HG02588 (cell line): ENCODE results near the gene PDE9A.

Source experiments
- ATAC-seq: cut with Tn5 transposase; IDR thresholded peaks from one replicate; pipeline ENCODE4 v1.9.1; 2021; ENCODE audit warnings: mild to moderate bottlenecking, moderate library complexity; ENCODE audit not compliant: unreplicated experiment

Gene PDE9A

DNA sequence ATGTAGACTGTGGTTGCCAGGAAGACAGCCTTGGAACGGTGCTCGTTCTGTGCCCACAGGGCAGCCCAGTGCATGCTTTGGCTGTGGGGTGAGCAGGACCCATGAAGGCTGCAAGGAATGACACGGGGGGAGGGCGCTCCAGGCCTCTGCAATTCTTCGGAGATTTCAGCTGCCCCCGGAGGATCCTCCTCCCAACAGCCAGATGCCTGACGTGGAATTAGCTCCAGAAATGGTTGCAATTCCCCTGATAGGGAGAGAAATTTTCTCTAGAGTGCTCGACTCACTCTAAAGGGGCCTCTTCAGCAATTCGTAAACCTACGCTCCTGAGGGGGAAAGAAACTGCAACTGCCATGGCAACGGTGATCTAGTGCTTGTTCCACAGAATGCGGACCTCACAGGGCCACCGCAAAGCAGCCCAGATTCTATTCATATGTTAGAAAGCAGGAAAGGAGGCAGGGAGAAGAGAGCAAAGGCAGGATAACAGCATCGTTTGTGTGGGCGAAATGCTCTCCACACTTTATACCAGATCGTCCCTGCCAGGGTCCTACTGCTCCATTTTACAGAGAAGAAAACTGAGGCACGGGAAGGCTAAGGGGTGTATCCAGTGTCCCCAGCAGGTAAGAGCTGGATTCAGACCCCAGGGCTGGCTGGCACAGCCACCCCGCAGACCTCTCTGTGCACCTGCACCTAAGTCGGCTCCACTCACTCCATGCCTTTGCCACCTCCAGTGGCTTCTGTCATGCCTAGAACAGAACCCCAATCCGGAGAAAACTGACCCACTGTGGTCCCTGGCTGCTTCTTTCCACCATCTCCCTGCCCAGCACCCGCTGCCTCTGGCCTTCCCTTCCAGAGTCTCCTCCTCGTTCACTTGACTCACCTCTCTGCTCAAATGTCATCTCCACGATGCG, 11.9 kb upstream of the PDE9A start:
- no peak for ATAC-seq

DNA sequence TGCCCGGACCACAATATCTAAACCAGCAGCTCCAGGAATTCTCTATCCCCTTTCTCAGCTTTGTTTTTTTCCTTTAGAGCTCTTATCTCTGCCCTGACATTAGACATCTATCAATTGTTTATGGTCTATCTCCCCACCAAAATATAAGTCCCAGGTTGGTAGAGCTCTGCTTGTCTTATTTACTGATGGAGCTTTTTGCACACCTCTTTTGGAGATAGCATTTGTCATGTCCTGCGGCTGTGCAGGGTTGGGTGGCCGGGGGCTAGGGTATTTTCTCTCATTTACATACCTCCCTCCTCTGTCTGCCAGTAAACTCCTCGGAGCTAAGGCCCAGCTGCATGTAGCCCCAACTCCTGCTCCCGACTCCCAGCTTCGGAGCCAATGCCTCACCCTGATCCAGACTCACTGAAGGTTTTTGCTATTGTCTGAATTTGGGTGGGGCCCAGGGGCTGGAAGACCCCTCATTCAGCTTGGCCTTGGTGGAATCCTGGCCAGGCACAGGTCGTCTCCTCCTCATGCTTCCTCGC, 11.1 kb upstream of the PDE9A start:
- no peak for ATAC-seq

- no peak for ATAC-seq
These were observed 8.9 kb upstream of the PDE9A start for GRCh38 chr21:42644223-42645208.

- no peak for ATAC-seq
These were observed 8.0 kb upstream of the PDE9A start for GRCh38 chr21:42645211-42646075.

GRCh38 chr21:42646076-42646825, 7.2 kb upstream of the PDE9A start:
- ATAC-seq = no peak

- no peak for ATAC-seq
These were observed 6.6 kb upstream of the PDE9A start for GRCh38 chr21:42646836-42647235.

- no peak for ATAC-seq
These were observed 4.8 kb upstream of the PDE9A start for GRCh38 chr21:42648606-42649005.

DNA sequence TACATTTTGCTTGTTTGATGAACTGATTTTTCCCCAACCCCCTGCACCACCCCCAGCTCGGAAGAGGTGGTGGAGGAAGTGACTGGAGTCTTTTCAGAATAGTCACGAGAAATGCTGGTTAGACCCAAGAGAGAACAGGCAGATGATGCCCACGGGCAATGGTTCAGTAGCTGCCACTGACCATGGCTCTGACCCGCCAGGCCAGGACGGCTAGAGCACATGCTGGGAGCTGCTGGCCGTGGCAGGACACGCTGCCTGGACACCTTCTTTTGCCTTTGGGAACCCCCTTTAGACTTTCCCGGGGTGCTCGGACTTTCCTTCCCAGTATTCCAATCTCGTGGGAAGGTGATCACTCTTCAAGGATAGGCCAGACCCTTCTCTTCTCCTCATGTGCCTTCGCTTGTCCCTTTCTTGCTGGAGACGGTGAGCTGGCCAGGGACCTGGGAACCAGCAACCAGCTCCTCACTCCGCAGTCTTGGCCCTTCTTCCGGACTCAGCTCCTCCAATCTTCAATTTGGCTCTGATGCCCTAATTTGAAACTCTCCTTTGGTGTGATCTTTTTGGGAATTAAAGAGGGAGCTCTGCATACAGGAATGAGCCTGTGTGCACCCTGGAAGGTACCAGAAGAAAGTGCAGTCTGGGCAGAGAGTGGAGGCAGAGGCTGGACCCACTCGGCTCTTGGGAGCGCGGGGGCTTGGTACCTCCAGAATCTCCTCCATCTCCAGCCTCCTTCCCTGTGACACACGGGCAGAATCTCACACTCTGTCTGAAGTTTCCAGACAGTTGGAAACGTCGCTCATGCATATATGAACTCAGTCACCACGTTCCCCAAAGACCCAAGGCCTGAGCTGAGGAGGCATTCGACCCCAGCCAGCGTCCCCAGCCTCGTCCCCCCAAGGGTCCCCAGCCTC, 4.0 kb upstream of the PDE9A start:
- no peak for ATAC-seq

DNA sequence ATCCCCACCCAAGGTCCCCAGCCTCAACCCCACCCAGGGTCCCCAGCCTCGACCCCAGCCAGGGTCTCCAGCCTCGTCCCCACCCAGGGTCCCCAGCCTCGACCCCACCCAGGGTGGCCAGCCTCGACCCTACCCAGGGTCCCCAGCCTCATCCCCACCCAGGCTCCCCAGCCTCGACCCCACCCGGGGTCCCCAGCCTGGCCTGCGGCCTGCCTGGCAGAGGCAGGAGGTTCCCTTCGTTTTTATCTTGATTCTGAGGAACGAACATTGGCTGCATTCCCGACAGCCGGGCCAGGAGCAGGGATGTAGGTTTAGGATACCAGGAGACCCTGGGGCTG, 3.4 kb upstream of the PDE9A start:
- no peak for ATAC-seq

DNA sequence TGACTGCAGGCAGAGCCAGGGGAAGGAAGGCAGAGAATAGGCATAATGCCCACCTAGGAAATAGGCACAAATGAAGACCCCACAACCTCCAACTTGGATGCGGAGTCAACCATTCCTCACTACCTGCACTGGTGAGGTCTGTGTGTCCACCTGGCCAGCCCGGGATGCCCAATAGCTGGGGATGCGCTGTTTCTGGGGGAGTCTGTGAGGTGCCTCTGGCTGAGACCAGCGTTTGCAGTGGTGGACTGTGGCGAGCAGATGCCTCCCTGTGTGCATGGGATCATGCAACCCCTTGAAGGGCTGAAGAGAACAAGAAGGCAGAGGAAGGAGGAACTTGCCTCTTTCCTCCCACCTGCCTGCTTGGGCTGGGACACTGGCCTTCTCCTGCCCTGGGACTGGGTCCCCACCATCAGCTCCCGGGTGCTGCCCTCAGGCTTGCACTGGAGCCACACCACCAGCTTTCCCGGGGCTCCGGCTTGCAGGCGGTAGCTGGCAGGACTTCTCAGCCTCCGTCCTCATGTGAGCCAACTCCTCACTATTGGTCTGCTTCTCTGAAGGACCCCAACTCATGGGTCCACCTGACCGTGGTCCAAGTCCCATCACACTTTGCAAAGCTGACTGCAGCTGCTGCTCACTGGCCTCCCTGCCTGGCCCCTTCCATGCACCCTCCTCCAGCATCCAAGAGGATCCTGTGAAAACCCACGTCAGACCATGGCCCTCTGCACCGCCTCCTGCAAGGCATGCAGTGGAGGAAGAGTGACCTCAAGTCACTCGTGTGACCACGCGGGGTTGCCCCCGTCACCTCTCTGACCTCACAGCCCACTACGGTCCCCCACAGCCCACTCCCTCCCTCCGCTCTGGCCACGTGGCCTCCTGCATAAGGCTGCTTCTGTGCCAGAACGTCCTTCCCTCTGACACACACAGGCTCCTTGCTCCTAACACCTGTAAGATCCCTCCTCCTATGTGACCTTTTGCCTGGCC, 2.7 kb upstream of the PDE9A start:
- ATAC-seq = no peak

DNA sequence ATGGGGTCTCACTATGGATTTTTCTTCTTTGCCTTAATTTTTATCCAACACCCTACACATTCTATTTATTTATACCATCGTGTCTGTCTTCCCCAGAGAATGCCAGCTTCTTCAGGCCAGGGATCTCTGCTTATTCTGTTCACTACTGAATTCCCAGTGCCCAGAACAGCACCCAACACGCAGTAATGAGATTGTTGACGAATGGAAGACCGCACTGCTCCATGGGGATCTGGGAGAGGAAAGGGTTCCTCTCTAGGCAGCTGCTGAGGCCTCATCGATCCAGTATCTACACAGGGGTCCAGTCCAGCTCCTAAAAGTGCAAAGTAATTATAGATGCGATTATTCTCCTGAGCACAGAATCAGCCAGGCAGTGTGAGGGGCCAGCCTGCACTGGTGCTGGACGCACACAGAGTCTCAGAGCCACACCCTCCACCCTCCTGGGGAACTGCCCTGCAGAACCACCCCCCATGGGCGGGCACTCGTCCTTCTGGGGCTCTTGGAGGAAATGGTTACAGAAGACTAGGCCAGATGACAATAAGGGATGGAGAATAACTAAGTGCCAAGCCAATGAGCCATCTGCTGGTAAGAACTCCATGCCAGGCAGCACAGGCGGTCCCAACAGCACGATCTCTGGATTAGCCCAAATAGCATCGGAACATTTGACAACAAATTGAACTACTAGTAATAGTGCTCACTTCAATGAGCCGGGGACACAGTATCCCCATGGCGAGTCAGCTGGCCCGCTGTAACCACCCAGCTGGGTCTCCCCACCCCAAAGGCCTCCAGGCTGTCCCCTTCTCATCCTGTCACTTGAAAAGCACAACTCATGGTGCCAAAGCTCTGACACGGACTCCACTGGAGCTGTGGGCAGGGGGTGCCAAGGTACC, 1.7 kb upstream of the PDE9A start:
- ATAC-seq = no peak

GRCh38 chr21:42652527-42653230, 742 bp upstream of the PDE9A start:
- ATAC-seq = no peak

GRCh38 chr21:42654179-42654912, 925 bp downstream of the PDE9A start:
- ATAC-seq = no peak

DNA sequence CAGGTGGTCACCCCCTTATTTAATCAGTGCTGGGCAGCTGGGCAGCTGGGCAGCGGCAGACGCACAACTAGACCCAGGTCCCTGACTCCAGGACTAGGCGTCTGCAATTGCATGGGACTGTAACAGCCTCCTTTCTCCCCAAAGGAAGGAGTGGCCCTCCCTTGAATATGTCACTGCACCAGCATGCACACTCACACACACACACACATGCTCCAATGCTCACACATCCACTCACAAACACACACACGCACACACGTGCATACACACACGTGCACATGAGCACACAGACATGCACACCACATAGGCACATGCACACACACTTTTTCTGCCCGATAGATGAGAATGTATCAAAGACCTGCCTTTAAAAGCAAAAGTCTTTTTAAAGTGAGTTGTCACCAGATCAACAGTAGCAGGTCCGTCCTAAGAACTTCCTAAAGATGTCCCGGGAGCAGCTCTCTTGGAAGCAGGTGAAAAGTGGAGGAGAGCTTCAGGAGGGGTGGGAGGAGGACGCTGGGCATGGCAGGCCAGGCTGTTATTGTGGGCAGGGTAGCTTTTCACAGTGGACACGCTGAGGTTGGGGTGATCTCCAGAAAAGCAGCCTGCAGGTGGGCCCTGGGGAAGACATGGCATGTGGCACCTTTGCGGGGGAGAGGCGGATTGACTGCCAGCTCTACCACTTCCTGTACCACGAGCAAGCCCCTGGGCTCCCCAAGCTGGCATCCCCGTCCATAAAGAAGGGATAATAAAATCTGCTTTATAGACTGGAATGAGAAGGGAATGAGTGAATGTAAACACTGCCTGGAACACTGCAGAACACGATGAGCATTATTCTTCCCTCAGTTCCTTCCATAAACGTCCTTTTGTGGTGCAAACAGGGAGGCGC, 1.7 kb downstream of the PDE9A start:
- ATAC-seq = no peak
